Measurements from ENCODE around the gene GSDME. TPM values are rescaled to one million over a fixed set of nuclear protein-coding genes. Genes with fewer than 3 reads are reported as not detected.

The GSDME gene
- total RNA-seq, 4 donors from 2014 or later, result 5.3 to 15.7 (median 10.6) TPM

DNA sequence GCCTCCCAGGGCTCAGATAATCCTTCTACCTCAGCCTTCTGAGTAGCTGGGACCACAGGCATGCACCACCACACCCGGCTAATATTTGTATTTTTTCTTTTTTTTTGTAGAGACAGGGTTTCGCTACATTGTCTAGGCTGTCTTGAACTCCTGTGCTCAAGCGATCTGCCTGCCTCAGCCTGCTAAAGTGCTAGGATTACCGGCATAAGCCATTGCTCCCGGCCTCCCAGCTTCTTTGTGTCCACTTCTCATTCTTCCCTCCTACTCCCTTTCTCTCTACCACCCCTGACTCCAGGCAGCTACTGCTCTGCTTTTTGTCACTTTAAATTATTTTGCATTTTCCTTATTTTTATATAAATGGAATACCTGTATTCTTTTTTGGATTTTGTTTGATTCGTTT is 100.7 kb downstream of the GSDME start:
- H3K4me3 ChIP-seq, result no peak overlapping the region
- no peak overlapping the region for H3K27ac ChIP-seq
- no peak for DNase-seq (ENCODE audit: low spot score in 2 of 2)
- no peaks in the 10 kb centered on the region for H3K36me3 ChIP-seq
- TF ChIP-seq EP300 (IDR thresholded peaks at IDR 0.05), result no peak
- no peak for TF ChIP-seq POLR2A (IDR thresholded peaks at IDR 0.05)
- TF ChIP-seq, protein P1, sequence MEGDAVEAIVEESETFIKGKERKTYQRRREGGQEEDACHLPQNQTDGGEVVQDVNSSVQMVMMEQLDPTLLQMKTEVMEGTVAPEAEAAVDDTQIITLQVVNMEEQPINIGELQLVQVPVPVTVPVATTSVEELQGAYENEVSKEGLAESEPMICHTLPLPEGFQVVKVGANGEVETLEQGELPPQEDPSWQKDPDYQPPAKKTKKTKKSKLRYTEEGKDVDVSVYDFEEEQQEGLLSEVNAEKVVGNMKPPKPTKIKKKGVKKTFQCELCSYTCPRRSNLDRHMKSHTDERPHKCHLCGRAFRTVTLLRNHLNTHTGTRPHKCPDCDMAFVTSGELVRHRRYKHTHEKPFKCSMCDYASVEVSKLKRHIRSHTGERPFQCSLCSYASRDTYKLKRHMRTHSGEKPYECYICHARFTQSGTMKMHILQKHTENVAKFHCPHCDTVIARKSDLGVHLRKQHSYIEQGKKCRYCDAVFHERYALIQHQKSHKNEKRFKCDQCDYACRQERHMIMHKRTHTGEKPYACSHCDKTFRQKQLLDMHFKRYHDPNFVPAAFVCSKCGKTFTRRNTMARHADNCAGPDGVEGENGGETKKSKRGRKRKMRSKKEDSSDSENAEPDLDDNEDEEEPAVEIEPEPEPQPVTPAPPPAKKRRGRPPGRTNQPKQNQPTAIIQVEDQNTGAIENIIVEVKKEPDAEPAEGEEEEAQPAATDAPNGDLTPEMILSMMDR (IDR thresholded peaks at IDR 0.05), result no peak
- H3K4me1 ChIP-seq, result peaks cover 0 to 8% (median 0%) of the 10 kb centered on the region in 4 donors
- H3K27me3 ChIP-seq, result no peaks in the 10 kb centered on the region
- 85 to 86% methylated on average over 6 of the region's 6 CpGs for WGBS, 2 donors
- H3K9me3 ChIP-seq, result no peaks in the 10 kb centered on the region

GRCh38 chr7:24654305-24654704 is 103.0 kb downstream of the GSDME start:
- Histone ChIP-seq H3K27me3 (no peaks in the 10 kb centered on the region), H3K9me3 (no peaks in the 10 kb centered on the region), H3K4me1 (peaks cover 0 to 8% (median 0%) of the 10 kb centered on the region in 4 donors), H3K36me3 (no peaks in the 10 kb centered on the region), H3K27ac (no peak overlapping the region), H3K4me3 (no peak overlapping the region)
- DNase-seq (ENCODE audit: low spot score in 2 of 2), result no peak
- WGBS, 2 donors, result 47 to 51% methylated on average over 1 of the region's 1 CpG
- TF ChIP-seq EP300 (IDR thresholded peaks at IDR 0.05), result no peak
- no peak for TF ChIP-seq POLR2A (IDR thresholded peaks at IDR 0.05)

DNA sequence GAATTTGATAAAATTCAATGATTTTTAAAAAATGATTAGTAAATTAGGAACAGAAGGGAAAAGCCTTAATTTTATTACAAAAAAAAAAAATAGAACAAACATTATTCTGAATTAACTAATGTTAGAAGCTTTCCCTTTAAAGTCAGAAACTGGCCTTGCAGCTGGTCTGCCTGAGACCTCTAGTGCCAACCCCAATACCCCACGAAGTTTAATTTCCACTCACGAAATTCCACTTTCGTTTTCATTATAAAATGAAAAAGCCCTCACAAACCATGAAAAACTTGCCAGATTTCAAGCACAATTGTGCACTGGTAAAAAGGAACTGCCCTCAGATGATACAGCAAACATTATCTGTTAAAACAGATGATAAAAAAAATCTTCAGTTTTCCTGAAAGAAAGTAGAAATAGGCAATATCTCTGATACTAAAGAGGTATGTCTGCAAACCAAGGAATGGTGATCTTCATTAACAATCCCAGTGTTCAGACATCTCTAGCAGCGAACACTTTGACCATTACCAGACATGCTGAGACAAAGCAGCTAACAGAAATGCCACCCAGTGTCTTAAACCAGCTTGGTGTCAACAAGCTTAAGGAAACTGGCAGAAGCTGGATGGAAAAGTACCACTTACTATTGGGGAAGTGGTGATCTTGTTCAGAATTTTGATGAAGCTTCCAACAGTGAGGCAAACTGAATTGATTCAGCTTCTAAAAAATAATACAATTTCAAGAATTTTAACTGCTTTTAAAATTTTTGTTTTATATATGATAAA is 103.8 kb downstream of the GSDME start:
- DNase-seq (ENCODE audit: low spot score in 2 of 2), result no peak
- no peaks in the 10 kb centered on the region for H3K36me3 ChIP-seq
- peak overlapping the region in 3 of 4 donors; percentile 40 to 61 (median 48) for H3K27ac ChIP-seq
- no peaks in the 10 kb centered on the region for H3K27me3 ChIP-seq
- WGBS, 2 donors, result 34 to 37% methylated on average over 4 of the region's 4 CpGs
- TF ChIP-seq EP300 (IDR thresholded peaks at IDR 0.05) (no peak), POLR2A (IDR thresholded peaks at IDR 0.05) (no peak)
- TF ChIP-seq, protein P1 (IDR thresholded peaks at IDR 0.05), result no peak
- no peaks in the 10 kb centered on the region for H3K9me3 ChIP-seq
- peak overlapping the region in 3 of 4 donors; percentile 15 to 34 (median 32) for H3K4me3 ChIP-seq
- H3K4me1 ChIP-seq, result peaks cover 0 to 8% (median 0%) of the 10 kb centered on the region in 4 donors

DNA sequence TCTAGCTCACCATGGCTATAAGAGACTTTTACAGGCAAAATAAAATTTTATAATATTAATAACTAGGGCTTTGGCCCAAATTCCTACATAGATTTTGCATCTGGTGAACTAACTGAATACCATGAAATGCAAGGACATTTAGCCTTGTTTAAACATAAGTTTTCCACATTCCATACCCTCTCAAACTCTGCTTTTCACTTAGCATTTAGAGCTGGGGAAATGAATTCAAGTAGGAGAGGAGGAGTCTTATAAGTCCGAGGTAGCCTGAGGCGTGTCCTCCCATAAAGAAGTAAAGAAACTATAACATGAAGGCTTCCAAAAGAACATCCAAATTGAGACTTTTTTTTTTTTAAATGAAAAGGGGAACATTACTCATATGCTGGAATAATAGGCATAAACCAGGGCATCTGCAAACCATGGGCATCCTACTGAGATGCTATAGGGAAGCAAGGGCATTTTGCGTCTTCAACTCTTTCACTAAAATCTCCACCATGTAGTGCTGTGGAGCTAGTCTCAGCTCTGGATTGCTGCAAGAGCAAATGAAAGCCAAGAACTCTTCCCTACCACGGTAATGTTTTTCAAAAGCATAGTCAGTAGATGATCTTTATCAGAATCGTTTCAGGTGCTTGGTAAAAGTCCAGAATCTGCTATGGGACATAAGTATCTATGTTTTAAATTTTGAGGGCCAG is 104.9 kb downstream of the GSDME start:
- H3K36me3 ChIP-seq, result no peaks in the 10 kb centered on the region
- TF ChIP-seq, protein P1 (IDR thresholded peaks at IDR 0.05), result no peak
- TF ChIP-seq EP300 (IDR thresholded peaks at IDR 0.05), result no peak
- TF ChIP-seq POLR2A (IDR thresholded peaks at IDR 0.05), result no peak
- no peaks in the 10 kb centered on the region for H3K27me3 ChIP-seq
- H3K4me1 ChIP-seq, result peaks cover 0 to 8% (median 0%) of the 10 kb centered on the region in 4 donors
- no peak overlapping the region for H3K27ac ChIP-seq
- no peak overlapping the region for H3K4me3 ChIP-seq
- 60 to 75% methylated on average over 5 of the region's 5 CpGs for WGBS, 2 donors
- H3K9me3 ChIP-seq, result no peaks in the 10 kb centered on the region
- no peak for DNase-seq (ENCODE audit: low spot score in 2 of 2)

Other genes with a start within 250 kb of the GSDME start
- 10 to 100 TPM; 28.2 to 35.1 (median 31.5) TPM for gene PALS2, start 184.0 kb downstream of the GSDME start, total RNA-seq
- 1 to 10 TPM; 1.6 to 7.3 (median 5.3) TPM for gene OSBPL3, start 222.7 kb upstream of the GSDME start, total RNA-seq